ENCODE data around the gene PLCB1. TPM values are rescaled to one million over a fixed set of nuclear protein-coding genes. Genes with fewer than 3 reads are reported as not detected.

Gene PLCB1
- total and polyA plus RNA-seq, 2 of the 4 experiments (the other 2 are of a cell fraction): 5.6 to 16.1 TPM

DNA sequence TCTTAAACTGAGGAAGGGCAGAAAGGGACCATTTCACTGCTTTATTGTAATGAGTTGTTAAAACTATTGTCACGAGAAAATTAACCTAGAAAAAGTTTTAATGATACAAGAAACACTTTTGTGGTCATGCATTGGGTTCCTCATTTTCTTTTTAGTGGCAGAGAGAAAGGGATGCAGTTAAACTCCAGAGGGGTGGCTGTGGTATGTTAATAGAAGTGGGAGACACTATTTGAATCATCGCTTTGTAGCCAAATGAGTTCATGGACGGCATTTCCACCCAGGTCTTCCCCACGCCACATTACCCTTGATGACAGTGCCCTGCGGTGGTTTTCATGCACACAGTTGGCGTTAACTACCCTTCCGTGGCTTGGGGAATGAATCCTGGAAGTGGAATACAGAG lies 235.6 kb downstream of the PLCB1 start:
- no peak overlapping the region for H3K4ac ChIP-seq (ENCODE audit: low read depth, low read length)
- BruUV-seq (replicated peaks): no TSS peak

More for the DNA sequence above, 235.6 kb downstream of the PLCB1 start:
- no peak overlapping the region for H3K18ac ChIP-seq (ENCODE audit: low read depth, low read length)
- H3K4me3 ChIP-seq (ENCODE audit: insufficient read depth, low read depth, low read length): no peak overlapping the region
- H2AK9ac ChIP-seq (replicated peaks; ENCODE audit: low read depth, low read length, poor library complexity): no peak overlapping the region
- no peak overlapping the region for H3K14ac ChIP-seq (replicated peaks; ENCODE audit: low read depth, low read length)
- H3K56ac ChIP-seq (ENCODE audit: extremely low read depth, insufficient read depth, low read length): no peak overlapping the region
- peaks cover 4% of the 10 kb centered on the region for H4K20me1 ChIP-seq (ENCODE audit: insufficient read depth, low read length)
- H2BK15ac ChIP-seq (ENCODE audit: low read depth, low read length): no peak overlapping the region
- ChIA-PET CTCF (no interaction called here), POLR2A (ENCODE audit: unreplicated experiment) (no interaction called here)
- dilution Hi-C loops (cut with HindIII; ENCODE audit: low sequenced_read_pairs, unreplicated experiment) (no loop called here), in situ Hi-C loops (cut with MboI; ENCODE audit: low sequenced_read_pairs) (no loop called here), intact Hi-C loops (cut with micrococcal nuclease) (no loop called here)
- H2BK5ac ChIP-seq (ENCODE audit: low read depth, low read length, poor library complexity, severe bottlenecking): no peak overlapping the region
- H3K27ac ChIP-seq (ENCODE audit: insufficient read depth, low read length): no peak overlapping the region
- H3K4me1 ChIP-seq (ENCODE audit: control insufficient read depth, insufficient read depth, low read length): no peaks in the 10 kb centered on the region
- H2AFZ ChIP-seq (replicated peaks; ENCODE audit: low read length, poor library complexity): no peak overlapping the region
- ATAC-seq (ENCODE audit: low read depth) (no peak), DNase-seq (no peak)
- no peaks in the 10 kb centered on the region for H3K36me3 ChIP-seq (ENCODE audit: control insufficient read depth, insufficient read depth, low read length)
- no peak overlapping the region for H2BK120ac ChIP-seq (ENCODE audit: low read depth, low read length)
- H3K9ac ChIP-seq (ENCODE audit: low read depth, low read length): no peak overlapping the region
- H3K23ac ChIP-seq (ENCODE audit: low read depth, low read length): no peak overlapping the region
- no peaks in the 10 kb centered on the region for H3K27me3 ChIP-seq (ENCODE audit: control insufficient read depth, insufficient read depth, low read length)
- H3K4me2 ChIP-seq (ENCODE audit: low read depth, low read length): no peak overlapping the region
- no peak overlapping the region for H4K5ac ChIP-seq (ENCODE audit: low read depth, low read length)
- H2BK20ac ChIP-seq (ENCODE audit: low read depth, low read length): no peak overlapping the region
- H3K9me1 ChIP-seq (ENCODE audit: insufficient read depth, low read length): 0 out of 2 replicates have a peak, but pooled peaks cover 3% of the 10 kb centered on the region
- WGBS, 2 experiments (ENCODE audit: extremely low coverage in 2 of 2, insufficient read length in 1 of 2): no CpG with 5 or more reads among the region's 7 CpGs
- H2AK5ac ChIP-seq (ENCODE audit: low read depth, low read length): no peak overlapping the region
- TF ChIP-seq CHD1 (IDR thresholded peaks at IDR 0.05; ENCODE audit: low read depth, low read length) (no peak), RCOR1 (IDR thresholded peaks at IDR 0.05; ENCODE audit: insufficient replicate concordance, low read length) (no peak), SMC3 (IDR thresholded peaks at IDR 0.05; ENCODE audit: low read depth, low read length) (no peak), FOS (IDR thresholded peaks at IDR 0.05; ENCODE audit: low read depth, low read length) (no peak), RFX5 (IDR thresholded peaks at IDR 0.05; ENCODE audit: low read depth, low read length) (no peak), BHLHE40 (IDR thresholded peaks at IDR 0.05; ENCODE audit: low read depth, low read length) (no peak), CEBPB (IDR thresholded peaks at IDR 0.05; ENCODE audit: low read depth, low read length) (no peak), POLR2A (IDR thresholded peaks at IDR 0.05; ENCODE audit: low read depth, low read length) (no peak), NFE2L2 (IDR thresholded peaks at IDR 0.05; ENCODE audit: low read depth, low read length) (no peak), MAFK (IDR thresholded peaks at IDR 0.05; ENCODE audit: low read depth, low read length) (no peak), MAZ (IDR thresholded peaks at IDR 0.05; ENCODE audit: borderline replicate concordance, low read depth, low read length) (no peak), MXI1 (IDR thresholded peaks at IDR 0.05; ENCODE audit: borderline replicate concordance, low read depth, low read length) (no peak), RAD21 (IDR thresholded peaks at IDR 0.05; ENCODE audit: low read length) (no peak)
- TF ChIP-seq, protein P1, sequence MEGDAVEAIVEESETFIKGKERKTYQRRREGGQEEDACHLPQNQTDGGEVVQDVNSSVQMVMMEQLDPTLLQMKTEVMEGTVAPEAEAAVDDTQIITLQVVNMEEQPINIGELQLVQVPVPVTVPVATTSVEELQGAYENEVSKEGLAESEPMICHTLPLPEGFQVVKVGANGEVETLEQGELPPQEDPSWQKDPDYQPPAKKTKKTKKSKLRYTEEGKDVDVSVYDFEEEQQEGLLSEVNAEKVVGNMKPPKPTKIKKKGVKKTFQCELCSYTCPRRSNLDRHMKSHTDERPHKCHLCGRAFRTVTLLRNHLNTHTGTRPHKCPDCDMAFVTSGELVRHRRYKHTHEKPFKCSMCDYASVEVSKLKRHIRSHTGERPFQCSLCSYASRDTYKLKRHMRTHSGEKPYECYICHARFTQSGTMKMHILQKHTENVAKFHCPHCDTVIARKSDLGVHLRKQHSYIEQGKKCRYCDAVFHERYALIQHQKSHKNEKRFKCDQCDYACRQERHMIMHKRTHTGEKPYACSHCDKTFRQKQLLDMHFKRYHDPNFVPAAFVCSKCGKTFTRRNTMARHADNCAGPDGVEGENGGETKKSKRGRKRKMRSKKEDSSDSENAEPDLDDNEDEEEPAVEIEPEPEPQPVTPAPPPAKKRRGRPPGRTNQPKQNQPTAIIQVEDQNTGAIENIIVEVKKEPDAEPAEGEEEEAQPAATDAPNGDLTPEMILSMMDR (conservative IDR thresholded peaks at IDR 0.05; ENCODE audit: low read depth, low read length): no peak
- TF ChIP-seq, protein P2, sequence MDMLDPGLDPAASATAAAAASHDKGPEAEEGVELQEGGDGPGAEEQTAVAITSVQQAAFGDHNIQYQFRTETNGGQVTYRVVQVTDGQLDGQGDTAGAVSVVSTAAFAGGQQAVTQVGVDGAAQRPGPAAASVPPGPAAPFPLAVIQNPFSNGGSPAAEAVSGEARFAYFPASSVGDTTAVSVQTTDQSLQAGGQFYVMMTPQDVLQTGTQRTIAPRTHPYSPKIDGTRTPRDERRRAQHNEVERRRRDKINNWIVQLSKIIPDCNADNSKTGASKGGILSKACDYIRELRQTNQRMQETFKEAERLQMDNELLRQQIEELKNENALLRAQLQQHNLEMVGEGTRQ (IDR thresholded peaks at IDR 0.05; ENCODE audit: low read depth, low read length): no peak
- TF ChIP-seq, protein P3, sequence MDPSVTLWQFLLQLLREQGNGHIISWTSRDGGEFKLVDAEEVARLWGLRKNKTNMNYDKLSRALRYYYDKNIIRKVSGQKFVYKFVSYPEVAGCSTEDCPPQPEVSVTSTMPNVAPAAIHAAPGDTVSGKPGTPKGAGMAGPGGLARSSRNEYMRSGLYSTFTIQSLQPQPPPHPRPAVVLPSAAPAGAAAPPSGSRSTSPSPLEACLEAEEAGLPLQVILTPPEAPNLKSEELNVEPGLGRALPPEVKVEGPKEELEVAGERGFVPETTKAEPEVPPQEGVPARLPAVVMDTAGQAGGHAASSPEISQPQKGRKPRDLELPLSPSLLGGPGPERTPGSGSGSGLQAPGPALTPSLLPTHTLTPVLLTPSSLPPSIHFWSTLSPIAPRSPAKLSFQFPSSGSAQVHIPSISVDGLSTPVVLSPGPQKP (IDR thresholded peaks at IDR 0.05; ENCODE audit: borderline replicate concordance, low read depth, low read length): no peak
- no peak overlapping the region for H4K91ac ChIP-seq (ENCODE audit: insufficient read depth, low read depth, low read length)
- H3K9me3 ChIP-seq (ENCODE audit: control insufficient read depth, insufficient read depth, low read length): no peaks in the 10 kb centered on the region
- H4K8ac ChIP-seq (ENCODE audit: low read depth in 2 of 2, low read length in 2 of 2): no peak overlapping the region
- no peaks in the 10 kb centered on the region; a peak in 1 of 4 replicates for H3K79me1 ChIP-seq (ENCODE audit: low read depth in 1 of 2, low read length in 2 of 2)
